Brain microvascular endothelial cell (primary cell): Measurements from ENCODE around the gene AATK.

Experiments
- DNase-seq: peaks from one replicate; pipeline ENCODE4 v3.0.0-alpha.2; 2020
- H3K27ac ChIP-seq: fragments of 250-450 bp; sonication (Bioruptor Pico); 2 replicates; pipeline ENCODE4 v1.5.1; 2020; ENCODE audit warnings: mild to moderate bottlenecking, moderate library complexity
- H3K27me3 ChIP-seq: fragments of 250-450 bp; sonication (Bioruptor Pico); replicated peaks from 2 replicates; pipeline ENCODE4 v1.5.1; 2020; ENCODE audit warnings: mild to moderate bottlenecking
- H3K36me3 ChIP-seq: fragments of 250-450 bp; sonication (Bioruptor Pico); replicated peaks from 2 replicates; pipeline ENCODE4 v1.5.1; 2020; ENCODE audit warnings: mild to moderate bottlenecking
- H3K4me3 ChIP-seq: 2 replicates; pipeline ENCODE4 v1.5.1; 2011; ENCODE audit warnings: low read depth, mild to moderate bottlenecking, control low read depth, low read length, moderate library complexity
- CTCF ChIP-seq: IDR thresholded peaks from 2 replicates; pipeline ENCODE4 v1.5.1; 2011; ENCODE audit warnings: low read depth, mild to moderate bottlenecking, moderate library complexity, low read length, control low read depth, inconsistent platforms; ENCODE audit errors: missing control alignments
- in situ Hi-C: cut with HindIII; loops from 2 replicates; pipeline ENCODE4 v1.10.0; 2017; ENCODE audit warnings: low sequenced_read_pairs, low pct_ligation_motif_present

Gene AATK

GRCh38 chr17:81191116-81191515, 25.1 kb upstream of the AATK start:
- no peak for TF ChIP-seq CTCF
- H3K4me3 ChIP-seq = no peak overlapping the region
- no peaks in the 10 kb centered on the region for H3K27me3 ChIP-seq
- no peaks in the 10 kb centered on the region for H3K36me3 ChIP-seq
- no peak overlapping the region for H3K27ac ChIP-seq
- in situ Hi-C loops = no loop called here
- DNase-seq = no peak

GRCh38 chr17:81190591-81190990, 24.6 kb upstream of the AATK start:
- Histone ChIP-seq H3K27me3 (no peaks in the 10 kb centered on the region), H3K4me3 (no peak overlapping the region), H3K36me3 (no peaks in the 10 kb centered on the region), H3K27ac (no peak overlapping the region)
- DNase-seq = no peak
- in situ Hi-C loops = no loop called here
- no peak for TF ChIP-seq CTCF

GRCh38 chr17:81189670-81190530, 23.9 kb upstream of the AATK start:
- TF ChIP-seq CTCF = peak; percentile 42
- DNase-seq = no peak
- H3K36me3 ChIP-seq = no peaks in the 10 kb centered on the region
- in situ Hi-C loops = loop anchor here (5.0 kb wide), 1 partner anchor 58 kb away; no protein-coding TSS in a partner anchor
- no peak overlapping the region for H3K4me3 ChIP-seq
- no peaks in the 10 kb centered on the region for H3K27me3 ChIP-seq
- H3K27ac ChIP-seq = no peak overlapping the region

GRCh38 chr17:81189016-81189415, 23.0 kb upstream of the AATK start:
- DNase-seq = no peak
- no peaks in the 10 kb centered on the region for H3K36me3 ChIP-seq
- H3K27me3 ChIP-seq = no peaks in the 10 kb centered on the region
- in situ Hi-C loops = loop anchor here (5.0 kb wide), 1 partner anchor 57 kb away; no protein-coding TSS in a partner anchor
- H3K27ac ChIP-seq = no peak overlapping the region
- no peak overlapping the region for H3K4me3 ChIP-seq
- no peak for TF ChIP-seq CTCF

- in situ Hi-C loops = loop anchor here (5.0 kb wide), 1 partner anchor 56 kb away; no protein-coding TSS in a partner anchor
- no peak for TF ChIP-seq CTCF
- Histone ChIP-seq H3K27me3 (no peaks in the 10 kb centered on the region), H3K4me3 (no peak overlapping the region), H3K27ac (no peak overlapping the region), H3K36me3 (no peaks in the 10 kb centered on the region)
- DNase-seq = no peak
These were observed 22.4 kb upstream of the AATK start for GRCh38 chr17:81188491-81188840.
